K562 (cell line): ENCODE measurements around the gene OPN1MW3. TPM values are rescaled to one million over a fixed set of nuclear protein-coding genes. Genes with fewer than 3 reads are reported as not detected.

Experiments
- ATAC-seq: fragments of 200-7000 bp; cut with Tn5 transposase; 3 replicates; pipeline ENCODE4 v1.9.1; 2020; ENCODE audit warnings: moderate library complexity
- BruUV-seq: library from RNA; stranded (reverse); fragments of 400-500 nt; replicated peaks from 2 replicates; lab custom pipeline; 2021; lab: Mats Ljungman, UMichigan
- CTCF ChIA-PET: fragments of 300-600 bp; formaldehyde crosslinking; extraction: SDS; loops from one replicate; lab custom pipeline; 2021; ENCODE audit warnings: low intra/inter-chr PET ratio; lab: Yijun Ruan, JAX
- POLR2A ChIA-PET: fragments of 300-600, 350-650 bp; sonication (Branson Sonifier 250); formaldehyde crosslinking; extraction: SDS; loops from one replicate; lab custom pipeline; 2021; ENCODE audit warnings: antibody characterized with exemption, inconsistent platforms; lab: Yijun Ruan, JAX
- DNase-seq, 4 experiments: peaks; one replicate each; pipeline versions ENCODE4 v3.0.0 to v3.0.0-alpha.2; 2011 to 2018; ENCODE audit warnings: low spot score in 3 of 4, mixed read lengths in 3 of 4; ENCODE audit errors: extremely low read depth in 1 of 4
- FAIRE-seq: peaks from 2 replicates; lab custom pipeline; 2011; peaks lifted over from hg19 to GRCh38; lab: Jason Lieb, UNC
- H2AFZ ChIP-seq: 2 replicates; pipeline ENCODE4 v1.6.0; 2011; ENCODE audit warnings: low read depth, low read length, control low read depth, inconsistent platforms
- H3K27ac ChIP-seq: fragments of 200-600 bp; 3 replicates; pipeline ENCODE4 v1.8.0; 2011; ENCODE audit warnings: low read depth, mild to moderate bottlenecking, control low read depth, inconsistent platforms, low read length, moderate library complexity, mixed read lengths; ENCODE audit errors: extremely low read depth
- H3K27me3 ChIP-seq, 2 experiments: fragments of 300-600 bp in 1 of 2; 2 replicates in 1 of 2; 3 replicates in 1 of 2; pipeline versions ENCODE4 v1.6.0 to v1.8.0; 2011; ENCODE audit warnings: inconsistent platforms in 2 of 2, low read length in 2 of 2, mild to moderate bottlenecking in 1 of 2, mixed read lengths in 1 of 2, moderate library complexity in 1 of 2; ENCODE audit not compliant: control insufficient read depth in 2 of 2, insufficient read depth in 2 of 2
- H3K36me3 ChIP-seq: fragments of 300-600 bp; 3 replicates; pipeline ENCODE4 v1.8.0; 2011; ENCODE audit warnings: mild to moderate bottlenecking, low read length, inconsistent platforms; ENCODE audit not compliant: control insufficient read depth, insufficient read depth
- H3K4me1 ChIP-seq, 2 experiments: fragments of 200-600 bp in 1 of 2; replicated peaks in 1 of 2; 2 replicates in 1 of 2; 3 replicates in 1 of 2; pipeline versions ENCODE4 v1.5.1 to v1.8.0; 2011; ENCODE audit warnings: inconsistent platforms in 2 of 2, low read length in 2 of 2, mild to moderate bottlenecking in 1 of 2, mixed read lengths in 1 of 2, moderate library complexity in 1 of 2; ENCODE audit not compliant: control insufficient read depth in 2 of 2, insufficient read depth in 2 of 2
- H3K4me2 ChIP-seq: 2 replicates; pipeline ENCODE4 v1.6.1; 2011; ENCODE audit warnings: low read length, control low read depth, inconsistent platforms, mixed read lengths; ENCODE audit not compliant: insufficient read depth
- H3K4me3 ChIP-seq: fragments of 200-600 bp; sonication (generic), shearing (Covaris generic); 2 replicates; pipeline ENCODE4 v1.5.1; 2016; ENCODE audit warnings: control low read depth, inconsistent platforms
- H3K79me2 ChIP-seq: fragments of 200-600 bp; 3 replicates; pipeline ENCODE4 v1.8.0; 2011; ENCODE audit warnings: low read length, inconsistent platforms; ENCODE audit not compliant: control insufficient read depth, insufficient read depth
- H3K9ac ChIP-seq, 2 experiments: 2 replicates each; pipeline versions ENCODE4 v1.6.0 to v1.6.1; 2011; ENCODE audit warnings: low read depth in 2 of 2, low read length in 2 of 2, control low read depth in 1 of 2, inconsistent platforms in 1 of 2, mild to moderate bottlenecking in 1 of 2, mixed read lengths in 1 of 2; ENCODE audit not compliant: insufficient read depth in 1 of 2
- H3K9me1 ChIP-seq: one replicate; pipeline ENCODE4 v1.6.0; 2011; ENCODE audit warnings: inconsistent platforms, mild to moderate bottlenecking, low read length, moderate library complexity; ENCODE audit not compliant: control insufficient read depth, insufficient read depth
- H3K9me3 ChIP-seq: replicated peaks from 2 replicates; pipeline ENCODE4 v1.5.1; 2011; ENCODE audit warnings: low read depth, low read length, inconsistent platforms; ENCODE audit not compliant: control insufficient read depth, insufficient read depth
- H4K20me1 ChIP-seq: replicated peaks from 2 replicates; pipeline ENCODE4 v1.6.1; 2011; ENCODE audit warnings: low read length, inconsistent platforms, mixed read lengths; ENCODE audit not compliant: control insufficient read depth, insufficient read depth
- EHMT2 ChIP-seq: fragments of 450-650 bp; IDR thresholded peaks from 2 replicates; pipeline ENCODE4 v1.6.1; 2018; ENCODE audit warnings: antibody characterized with exemption
- FOXJ2 ChIP-seq: fragments of 200-800 bp; sonication (Bioruptor generic); IDR thresholded peaks from 2 replicates; pipeline ENCODE4 v1.6.1; 2016; ENCODE audit warnings: missing genetic modification characterization, missing compliant biosample characterization
- GATAD2B ChIP-seq: fragments of 450-650 bp; IDR thresholded peaks from 2 replicates; pipeline ENCODE4 v1.6.1; 2017; ENCODE audit warnings: mild to moderate bottlenecking, borderline replicate concordance
- PATZ1 ChIP-seq: fragments of 250-450 bp; sonication (Bioruptor Pico); IDR thresholded peaks from 2 replicates; pipeline ENCODE4 v1.5.0; 2020; ENCODE audit warnings: mild to moderate bottlenecking, borderline replicate concordance
- STAG1 ChIP-seq: sonication (generic); formaldehyde crosslinking; IDR thresholded peaks from 2 replicates; pipeline ENCODE4 v1.5.0; 2020; ENCODE audit warnings: missing genetic modification reagents, borderline replicate concordance
- TEAD4 ChIP-seq, 2 experiments: sonication (generic) in 1 of 2; formaldehyde crosslinking in 1 of 2; IDR thresholded peaks; 2 replicates each; pipeline versions ENCODE4 v1.6.1 to v1.8.0; 2012 to 2022; ENCODE audit warnings: borderline replicate concordance in 1 of 2, inconsistent platforms in 1 of 2, low read length in 1 of 2, mild to moderate bottlenecking in 1 of 2, missing genetic modification reagents in 1 of 2
- U2AF1 ChIP-seq: fragments of 200-400 bp; formaldehyde crosslinking; optimal IDR thresholded peaks from 2 replicates; pipeline ENCODE3; 2017; ENCODE audit warnings: mild to moderate bottlenecking, low read depth, low read length, moderate library complexity
- ZBTB17 ChIP-seq: fragments of 450-650 bp; formaldehyde crosslinking; IDR thresholded peaks from 2 replicates; pipeline ENCODE4 v1.4.0; 2020; ENCODE audit warnings: mild to moderate bottlenecking
- ZNF277 ChIP-seq: fragments of 250-450 bp; sonication (Bioruptor Pico); IDR thresholded peaks from 2 replicates; pipeline ENCODE4 v1.8.0; 2022; ENCODE audit warnings: inconsistent platforms, mild to moderate bottlenecking, moderate library complexity, borderline replicate concordance
- ZNF695 ChIP-seq: fragments of 450-650 bp; formaldehyde crosslinking; IDR thresholded peaks from 2 replicates; pipeline ENCODE4 v1.4.0; 2020; ENCODE audit warnings: mild to moderate bottlenecking, moderate library complexity
- WGBS: fragments of 100-300 bp; shearing (Covaris generic); methylation state at CpG from one replicate; pipeline ENCODE4 v1.1.6; 2016; ENCODE audit warnings: low coverage, mixed read lengths; ENCODE audit not compliant: insufficient coverage; ENCODE audit errors: missing lambda C conversion rate; 5-methylcytosine and 5-hydroxymethylcytosine counted together
- in situ Hi-C: fragments of 300-500 bp; cut with MboI; formaldehyde crosslinking; loops from 4 replicates; pipeline ENCODE4 v1.15.0; 2018; ENCODE audit warnings: inconsistent platforms, mixed read lengths
- intact Hi-C: fragments of 100-400 bp; cut with micrococcal nuclease; formaldehyde crosslinking; loops from 2 replicates; pipeline ENCODE4 v1.14.2; 2022
- polyA plus RNA-seq, 8 experiments: library from polyadenylated mRNA; depleted of rRNA in 4 of 8; stranded (reverse) in 5 of 8; unstranded in 3 of 8; fragments of >200 nt; fragmentation: Nextera tagmentation in 2 of 8; fragmentation: Illumina TruSeq in 1 of 8; extraction: Ambion mirVana in 2 of 8; extraction: Trizol in 1 of 8; gene quantifications; 2 replicates each; pipeline versions ENCODE4 v1.2.1 to v1.2.3, GENCODE V29; 2011 to 2014; ENCODE audit warnings: inconsistent platforms in 1 of 8, missing spikeins in 1 of 8
- total RNA-seq, 7 experiments: library from RNA; depleted of rRNA in 6 of 7; stranded (reverse); fragments of >200 nt in 6 of 7; fragmentation: Illumina TruSeq in 2 of 7; extraction: Trizol in 2 of 7; gene quantifications; 2 replicates each; pipeline versions ENCODE4 v1.2.1 to v1.2.3, GENCODE V29; 2011 to 2021; ENCODE audit warnings: low replicate concordance in 1 of 7

Gene OPN1MW3
- total and polyA plus RNA-seq, 9 of the 15 experiments (the other 6 are each of a cell fraction or from before 2014, with no cell fraction given) = not detected

GRCh38 chrX:154307202-154307601 lies 49.8 kb downstream of the OPN1MW3 start:
- no peaks in the 10 kb centered on the region for H3K36me3 ChIP-seq
- in situ Hi-C loops (loop anchor here (25.0 kb wide), 1 partner anchor 95 kb away; the partner anchor contains the start of gene OPN1MW2), intact Hi-C loops (no loop called here)
- H3K9me3 ChIP-seq = no peaks in the 10 kb centered on the region
- TF ChIP-seq EHMT2 (no peak), ZNF277 (no peak), STAG1 (no peak), U2AF1 (no peak), ZNF695 (CRISPR knock-in tag) (no peak), GATAD2B (no peak), FOXJ2 (no peak), PATZ1 (CRISPR knock-in tag) (no peak), TEAD4 (IDR thresholded peaks at IDR 0.05; ENCODE audit: low read length) (no peak), TEAD4 (CRISPR knock-in tag; IDR thresholded peaks at IDR 0.05; ENCODE audit: borderline replicate concordance) (no peak), ZBTB17 (CRISPR knock-in tag) (no peak)
- H4K20me1 ChIP-seq = no peaks in the 10 kb centered on the region
- H3K9me1 ChIP-seq = no peaks in the 10 kb centered on the region
- H3K9ac ChIP-seq = no peak overlapping the region
- DNase-seq (no peak), ATAC-seq (no peak), FAIRE-seq (no peak)
- no peaks in the 10 kb centered on the region for H3K27me3 ChIP-seq
- H3K4me2 ChIP-seq = no peak overlapping the region
- no peak overlapping the region for H3K4me3 ChIP-seq
- no TSS peak for BruUV-seq
- WGBS = 38% methylated on average over 6 of the region's 6 CpGs
- POLR2A ChIA-PET = interaction anchor here (0.6 to 0.7 kb wide), 3 partner anchors 198 to 379 kb away, joined by 3 to 4 read pairs (median 4); no protein-coding TSS in a partner anchor
- H2AFZ ChIP-seq = no peak overlapping the region
- CTCF ChIA-PET = no interaction called here
- H3K27ac ChIP-seq = no peak overlapping the region
- H3K79me2 ChIP-seq = no peaks in the 10 kb centered on the region
- H3K4me1 ChIP-seq = peaks cover 2 to 3% of the 10 kb centered on the region in 2 experiments; a peak in 3 of 5 replicates
